HepG2 (cell line): Measurements from ENCODE around the gene FGFR2. TPM values are rescaled to one million over a fixed set of nuclear protein-coding genes. Genes with fewer than 3 reads are reported as not detected.

Experiments
- ATAC-seq: fragments of 200-7000 bp; cut with Tn5 transposase; 3 replicates; pipeline ENCODE4 v1.9.1; 2020; ENCODE audit warnings: mild to moderate bottlenecking, moderate library complexity
- BruUV-seq: library from RNA; stranded (reverse); fragments of 400-500 nt; replicated peaks from 2 replicates; lab custom pipeline; 2021; lab: Mats Ljungman, UMichigan
- CTCF ChIA-PET: fragments of 300-600 bp; formaldehyde crosslinking; extraction: SDS; loops from one replicate; lab custom pipeline; 2021; ENCODE audit warnings: low total read pairs, inconsistent platforms, low intra/inter-chr PET ratio; lab: Yijun Ruan, JAX
- POLR2A ChIA-PET: fragments of 350-600 bp; sonication (Branson Sonifier 250); formaldehyde crosslinking; loops from one replicate; lab custom pipeline; 2020; ENCODE audit warnings: antibody characterized with exemption, inconsistent platforms; lab: Yijun Ruan, JAX
- DNase-seq: peaks from one replicate; pipeline ENCODE4 v3.0.0-alpha.2; 2015; ENCODE audit warnings: low spot score
- FAIRE-seq: peaks from 3 replicates; lab custom pipeline; 2011; peaks lifted over from hg19 to GRCh38; lab: Jason Lieb, UNC
- H2AFZ ChIP-seq: one replicate; pipeline ENCODE4 v1.6.1; 2011; ENCODE audit warnings: low read length, inconsistent platforms
- H3K27ac ChIP-seq: fragments of 300-600 bp; 3 replicates; pipeline ENCODE4 v1.8.0; 2011; ENCODE audit warnings: mixed run types, mild to moderate bottlenecking, mixed read lengths, low read length, inconsistent platforms; ENCODE audit not compliant: insufficient read depth; ENCODE audit errors: extremely low read length
- H3K27me3 ChIP-seq, 2 experiments: fragments of 200-600 bp in 1 of 2; 2 replicates in 1 of 2; 3 replicates in 1 of 2; pipeline versions ENCODE4 v1.6.0 to v1.8.0; 2011; ENCODE audit warnings: low read length in 2 of 2, mild to moderate bottlenecking in 2 of 2, moderate library complexity in 2 of 2, inconsistent platforms in 1 of 2; ENCODE audit not compliant: insufficient read depth in 2 of 2, control insufficient read depth in 1 of 2
- H3K36me3 ChIP-seq, 2 experiments: fragments of 200-600 bp in 1 of 2; replicated peaks in 1 of 2; 2 replicates in 1 of 2; 3 replicates in 1 of 2; pipeline versions ENCODE4 v1.5.1 to v1.8.0; 2011; ENCODE audit warnings: low read length in 2 of 2, inconsistent platforms in 1 of 2; ENCODE audit not compliant: insufficient read depth in 2 of 2, control insufficient read depth in 1 of 2
- H3K4me1 ChIP-seq: 2 replicates; pipeline ENCODE4 v1.5.1; 2012; ENCODE audit warnings: low read length, inconsistent platforms; ENCODE audit not compliant: insufficient read depth
- H3K4me2 ChIP-seq: 2 replicates; pipeline ENCODE4 v1.6.0; 2011; ENCODE audit warnings: low read depth, low read length, inconsistent platforms
- H3K4me3 ChIP-seq, 3 experiments: fragments of 200-600 bp in 1 of 3; sonication (generic), shearing (Covaris generic) in 1 of 3; replicated peaks in 1 of 3; 2 replicates each; pipeline ENCODE4 v1.5.1; 2011 to 2016; ENCODE audit warnings: low read length in 3 of 3, inconsistent platforms in 2 of 3, low read depth in 2 of 3, mild to moderate bottlenecking in 2 of 3, control low read depth in 1 of 3, mixed read lengths in 1 of 3; ENCODE audit not compliant: insufficient read depth in 1 of 3
- H3K79me2 ChIP-seq: one replicate; pipeline ENCODE4 v1.6.1; 2011; ENCODE audit warnings: low read length, inconsistent platforms; ENCODE audit not compliant: insufficient read depth
- H3K9ac ChIP-seq: 2 replicates; pipeline ENCODE4 v1.6.0; 2011; ENCODE audit warnings: mild to moderate bottlenecking, low read depth, low read length, inconsistent platforms; ENCODE audit not compliant: insufficient read depth
- H3K9me3 ChIP-seq: 2 replicates; pipeline ENCODE4 v1.5.1; 2012; ENCODE audit warnings: mild to moderate bottlenecking, low read length
- H4K20me1 ChIP-seq: 2 replicates; pipeline ENCODE4 v1.6.0; 2011; ENCODE audit warnings: inconsistent platforms, mild to moderate bottlenecking, low read length, moderate library complexity; ENCODE audit not compliant: insufficient read depth
- PPARG ChIP-seq: conservative IDR thresholded peaks from 2 replicates; pipeline ENCODE4 v1.6.1; 2016; ENCODE audit warnings: missing biosample characterization, missing genetic modification reagents
- RFX5 ChIP-seq: IDR thresholded peaks from 2 replicates; pipeline ENCODE4 v1.6.1; 2011; ENCODE audit warnings: low read depth, low read length, improper control_type of control experiment
- WIZ ChIP-seq: sonication (generic); formaldehyde crosslinking; IDR thresholded peaks from 2 replicates; pipeline ENCODE4 v1.5.1; 2020; ENCODE audit warnings: mild to moderate bottlenecking, missing genetic modification reagents
- XRCC5 ChIP-seq: fragments of 200-400 bp; formaldehyde crosslinking; optimal IDR thresholded peaks from 2 replicates; pipeline ENCODE3; 2017; ENCODE audit warnings: mild to moderate bottlenecking, low read length
- YEATS2 ChIP-seq: sonication (generic); formaldehyde crosslinking; IDR thresholded peaks from 2 replicates; pipeline ENCODE4 v1.4.0; 2020; ENCODE audit warnings: missing genetic modification reagents, borderline replicate concordance
- ZBTB21 ChIP-seq: sonication (generic); formaldehyde crosslinking; IDR thresholded peaks from 2 replicates; pipeline ENCODE4 v1.4.0; 2020; ENCODE audit warnings: missing genetic modification reagents
- ZMYM4 ChIP-seq: sonication (generic); formaldehyde crosslinking; IDR thresholded peaks from 2 replicates; pipeline ENCODE4 v1.8.1; 2023; ENCODE audit warnings: mild to moderate bottlenecking, missing genetic modification reagents
- ZNF431 ChIP-seq: sonication (generic); formaldehyde crosslinking; IDR thresholded peaks from 2 replicates; pipeline ENCODE4 v1.9.0; 2022; ENCODE audit warnings: missing genetic modification reagents, low read depth, mild to moderate bottlenecking, borderline replicate concordance
- ZNF883 ChIP-seq: sonication (generic); formaldehyde crosslinking; IDR thresholded peaks from 2 replicates; pipeline ENCODE4 v1.5.1; 2020; ENCODE audit warnings: mild to moderate bottlenecking, missing genetic modification reagents; ENCODE audit errors: not compliant biosample characterization
- WGBS: methylation state at CpG from one replicate; pipeline ENCODE4 v1.1.6; 2017; ENCODE audit warnings: low lambda C conversion rate; 5-methylcytosine and 5-hydroxymethylcytosine counted together
- in situ Hi-C: cut with HindIII; loops from 2 replicates; pipeline ENCODE4 v1.10.0; 2017; ENCODE audit warnings: low pct_unique_long_range_greater_than_20kb; ENCODE audit not compliant: extremely low pct_ligation_motif_present
- intact Hi-C: fragments of 100-400 bp; cut with micrococcal nuclease; formaldehyde crosslinking; loops from one replicate; pipeline ENCODE4 v1.10.0; 2022; ENCODE audit not compliant: unreplicated experiment
- polyA plus RNA-seq, 8 experiments: library from polyadenylated mRNA; depleted of rRNA in 3 of 8; stranded (reverse) in 7 of 8; unstranded in 1 of 8; fragments of >200 nt; fragmentation: Illumina TruSeq in 4 of 8; extraction: Trizol in 4 of 8; gene quantifications; 2 replicates each; pipeline versions ENCODE4 v1.2.1 to v1.2.3, GENCODE V29; 2011 to 2016; ENCODE audit warnings: low read depth in 4 of 8, missing spikeins in 1 of 8, mixed read lengths in 1 of 8; ENCODE audit not compliant: insufficient read depth in 1 of 8
- total RNA-seq, 5 experiments: library from RNA; depleted of rRNA; stranded (reverse); fragments of >200 nt; fragmentation: Illumina TruSeq; extraction: Trizol; gene quantifications; 2 replicates each; pipeline ENCODE4 v1.2.3, GENCODE V29; 2016; ENCODE audit warnings: low read depth in 1 of 5
- TF ChIP-seq, protein P1 (sequence below), 2 experiments: sonication (generic) in 1 of 2; formaldehyde crosslinking in 1 of 2; IDR thresholded peaks; 2 replicates each; pipeline versions ENCODE4 v1.4.0 to v1.6.1; 2016 to 2020; ENCODE audit warnings: borderline replicate concordance in 1 of 2, low read depth in 1 of 2, mild to moderate bottlenecking in 1 of 2, missing genetic modification reagents in 1 of 2
- TF ChIP-seq, protein P2 (sequence below): sonication (generic); formaldehyde crosslinking; conservative IDR thresholded peaks from 2 replicates; pipeline ENCODE4 v1.4.0; 2020; ENCODE audit warnings: mild to moderate bottlenecking, missing genetic modification reagents, moderate library complexity
- TF ChIP-seq, protein P3 (sequence below): sonication (generic); formaldehyde crosslinking; IDR thresholded peaks from 2 replicates; pipeline ENCODE4 v1.4.0; 2020; ENCODE audit warnings: mild to moderate bottlenecking, missing genetic modification reagents

FGFR2 gene
- total and polyA plus RNA-seq, 2 of the 13 experiments (the other 11 are each of a cell fraction or from before 2014, with no cell fraction given) = 1.6 to 2.6 TPM

GRCh38 chr10:121509112-121509511 is 89.1 kb downstream of the FGFR2 start (continued):
- TF ChIP-seq, protein P1, sequence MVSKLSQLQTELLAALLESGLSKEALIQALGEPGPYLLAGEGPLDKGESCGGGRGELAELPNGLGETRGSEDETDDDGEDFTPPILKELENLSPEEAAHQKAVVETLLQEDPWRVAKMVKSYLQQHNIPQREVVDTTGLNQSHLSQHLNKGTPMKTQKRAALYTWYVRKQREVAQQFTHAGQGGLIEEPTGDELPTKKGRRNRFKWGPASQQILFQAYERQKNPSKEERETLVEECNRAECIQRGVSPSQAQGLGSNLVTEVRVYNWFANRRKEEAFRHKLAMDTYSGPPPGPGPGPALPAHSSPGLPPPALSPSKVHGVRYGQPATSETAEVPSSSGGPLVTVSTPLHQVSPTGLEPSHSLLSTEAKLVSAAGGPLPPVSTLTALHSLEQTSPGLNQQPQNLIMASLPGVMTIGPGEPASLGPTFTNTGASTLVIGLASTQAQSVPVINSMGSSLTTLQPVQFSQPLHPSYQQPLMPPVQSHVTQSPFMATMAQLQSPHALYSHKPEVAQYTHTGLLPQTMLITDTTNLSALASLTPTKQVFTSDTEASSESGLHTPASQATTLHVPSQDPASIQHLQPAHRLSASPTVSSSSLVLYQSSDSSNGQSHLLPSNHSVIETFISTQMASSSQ (IDR thresholded peaks at IDR 0.05; ENCODE audit: low read depth) = no peak
- TF ChIP-seq, protein P1 (CRISPR knock-in tag; IDR thresholded peaks at IDR 0.05; ENCODE audit: borderline replicate concordance) = no peak

DNA sequence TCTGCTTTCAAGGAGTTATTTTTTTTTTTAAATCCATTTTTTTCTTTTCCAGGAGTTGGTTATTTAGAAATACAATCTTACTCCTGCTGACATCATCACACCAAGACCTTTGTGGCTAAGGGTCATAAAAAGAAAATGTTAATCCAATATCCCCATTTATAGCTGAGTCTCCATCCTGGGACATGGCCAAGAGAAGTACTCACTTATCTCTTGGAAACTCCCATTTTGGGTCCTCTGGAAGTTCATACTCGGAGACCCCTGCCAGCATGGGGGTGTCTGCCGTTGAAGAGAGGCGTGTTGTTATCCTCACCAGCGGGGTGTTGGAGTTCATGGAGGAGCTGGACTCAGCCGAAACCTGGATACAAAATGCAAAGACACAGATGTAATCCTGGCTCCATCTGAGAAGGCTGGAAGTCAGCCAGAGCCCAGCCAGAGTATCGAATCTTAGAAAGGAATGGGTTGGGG is 94.6 kb downstream of the FGFR2 start:
- POLR2A ChIA-PET = no interaction called here
- no TSS peak for BruUV-seq
- FAIRE-seq (no peak), ATAC-seq (no peak), DNase-seq (no peak)
- no peak overlapping the region for H3K9ac ChIP-seq
- no peaks in the 10 kb centered on the region; a peak in 1 of 5 replicates for H3K36me3 ChIP-seq
- H3K4me1 ChIP-seq = 0 out of 2 replicates have a peak, but pooled peaks cover 6% of the 10 kb centered on the region
- WGBS = 88% methylated on average over 6 of the region's 6 CpGs
- no peaks in the 10 kb centered on the region for H3K27me3 ChIP-seq
- H3K4me2 ChIP-seq = no peak overlapping the region
- H3K79me2 ChIP-seq = no peaks in the 10 kb centered on the region
- no peak overlapping the region for H3K4me3 ChIP-seq
- H4K20me1 ChIP-seq = no peaks in the 10 kb centered on the region
- in situ Hi-C loops (no loop called here), intact Hi-C loops (no loop called here)
- no peak overlapping the region for H3K27ac ChIP-seq
- H3K9me3 ChIP-seq = no peaks in the 10 kb centered on the region
- CTCF ChIA-PET = no interaction called here
- no peak overlapping the region for H2AFZ ChIP-seq
- TF ChIP-seq RFX5 (no peak), YEATS2 (no peak), ZNF431 (CRISPR knock-in tag) (no peak), PPARG (no peak), WIZ (no peak), ZNF883 (CRISPR knock-in tag) (no peak), XRCC5 (no peak), ZMYM4 (CRISPR knock-in tag) (no peak), ZBTB21 (CRISPR knock-in tag) (no peak)
- TF ChIP-seq, protein P2, sequence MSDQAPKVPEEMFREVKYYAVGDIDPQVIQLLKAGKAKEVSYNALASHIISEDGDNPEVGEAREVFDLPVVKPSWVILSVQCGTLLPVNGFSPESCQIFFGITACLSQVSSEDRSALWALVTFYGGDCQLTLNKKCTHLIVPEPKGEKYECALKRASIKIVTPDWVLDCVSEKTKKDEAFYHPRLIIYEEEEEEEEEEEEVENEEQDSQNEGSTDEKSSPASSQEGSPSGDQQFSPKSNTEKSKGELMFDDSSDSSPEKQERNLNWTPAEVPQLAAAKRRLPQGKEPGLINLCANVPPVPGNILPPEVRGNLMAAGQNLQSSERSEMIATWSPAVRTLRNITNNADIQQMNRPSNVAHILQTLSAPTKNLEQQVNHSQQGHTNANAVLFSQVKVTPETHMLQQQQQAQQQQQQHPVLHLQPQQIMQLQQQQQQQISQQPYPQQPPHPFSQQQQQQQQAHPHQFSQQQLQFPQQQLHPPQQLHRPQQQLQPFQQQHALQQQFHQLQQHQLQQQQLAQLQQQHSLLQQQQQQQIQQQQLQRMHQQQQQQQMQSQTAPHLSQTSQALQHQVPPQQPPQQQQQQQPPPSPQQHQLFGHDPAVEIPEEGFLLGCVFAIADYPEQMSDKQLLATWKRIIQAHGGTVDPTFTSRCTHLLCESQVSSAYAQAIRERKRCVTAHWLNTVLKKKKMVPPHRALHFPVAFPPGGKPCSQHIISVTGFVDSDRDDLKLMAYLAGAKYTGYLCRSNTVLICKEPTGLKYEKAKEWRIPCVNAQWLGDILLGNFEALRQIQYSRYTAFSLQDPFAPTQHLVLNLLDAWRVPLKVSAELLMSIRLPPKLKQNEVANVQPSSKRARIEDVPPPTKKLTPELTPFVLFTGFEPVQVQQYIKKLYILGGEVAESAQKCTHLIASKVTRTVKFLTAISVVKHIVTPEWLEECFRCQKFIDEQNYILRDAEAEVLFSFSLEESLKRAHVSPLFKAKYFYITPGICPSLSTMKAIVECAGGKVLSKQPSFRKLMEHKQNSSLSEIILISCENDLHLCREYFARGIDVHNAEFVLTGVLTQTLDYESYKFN (CRISPR knock-in tag) = no peak
- TF ChIP-seq, protein P3, sequence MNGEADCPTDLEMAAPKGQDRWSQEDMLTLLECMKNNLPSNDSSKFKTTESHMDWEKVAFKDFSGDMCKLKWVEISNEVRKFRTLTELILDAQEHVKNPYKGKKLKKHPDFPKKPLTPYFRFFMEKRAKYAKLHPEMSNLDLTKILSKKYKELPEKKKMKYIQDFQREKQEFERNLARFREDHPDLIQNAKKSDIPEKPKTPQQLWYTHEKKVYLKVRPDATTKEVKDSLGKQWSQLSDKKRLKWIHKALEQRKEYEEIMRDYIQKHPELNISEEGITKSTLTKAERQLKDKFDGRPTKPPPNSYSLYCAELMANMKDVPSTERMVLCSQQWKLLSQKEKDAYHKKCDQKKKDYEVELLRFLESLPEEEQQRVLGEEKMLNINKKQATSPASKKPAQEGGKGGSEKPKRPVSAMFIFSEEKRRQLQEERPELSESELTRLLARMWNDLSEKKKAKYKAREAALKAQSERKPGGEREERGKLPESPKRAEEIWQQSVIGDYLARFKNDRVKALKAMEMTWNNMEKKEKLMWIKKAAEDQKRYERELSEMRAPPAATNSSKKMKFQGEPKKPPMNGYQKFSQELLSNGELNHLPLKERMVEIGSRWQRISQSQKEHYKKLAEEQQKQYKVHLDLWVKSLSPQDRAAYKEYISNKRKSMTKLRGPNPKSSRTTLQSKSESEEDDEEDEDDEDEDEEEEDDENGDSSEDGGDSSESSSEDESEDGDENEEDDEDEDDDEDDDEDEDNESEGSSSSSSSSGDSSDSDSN (CRISPR knock-in tag) = no peak
